Ascending aorta (tissue), 2 donors: ENCODE measurements around the gene AAMP. TPM values are rescaled to one million over a fixed set of nuclear protein-coding genes. Genes with fewer than 3 reads are reported as not detected.

Source experiments
- DNase-seq, 2 donors: peaks; one replicate each; pipeline ENCODE4 v3.0.0-alpha.2; 2019; ENCODE audit warnings: low spot score in 2 of 2
- H3K27ac ChIP-seq, 2 donors: fragments of 200-600 bp; sonication (generic); one replicate each; pipeline ENCODE4 v1.5.1; 2016 to 2017; ENCODE audit warnings: mild to moderate bottlenecking in 1 of 2
- H3K27me3 ChIP-seq: fragments of 200-600 bp; sonication (generic); one replicate; pipeline ENCODE4 v1.5.1; 2017
- H3K36me3 ChIP-seq, 2 donors: fragments of 200-600 bp; sonication (generic); one replicate each; pipeline ENCODE4 v1.5.1; 2016
- H3K4me1 ChIP-seq, 2 donors: fragments of 200-600 bp; sonication (generic); one replicate each; pipeline ENCODE4 v1.5.1; 2016 to 2017; ENCODE audit warnings: mild to moderate bottlenecking in 1 of 2
- H3K4me3 ChIP-seq, 2 donors: fragments of 200-600 bp; sonication (generic); one replicate each; pipeline ENCODE4 v1.5.1; 2016 to 2017; ENCODE audit warnings: mild to moderate bottlenecking in 1 of 2
- H3K9me3 ChIP-seq, 2 donors: fragments of 200-600 bp; sonication (generic); one replicate each; pipeline ENCODE4 v1.5.1; 2016
- intact Hi-C: fragments of 100-400 bp; cut with DNase I; formaldehyde crosslinking; loops from one replicate; pipeline ENCODE4 v1.15.1; 2023
- total RNA-seq: library from RNA; depleted of rRNA; stranded (reverse); fragments of >200 nt; gene quantifications from one replicate; pipeline ENCODE4 v1.1.0, GENCODE V29; 2016
- TF ChIP-seq, protein P1 (sequence below), 3 experiments: fragments of 200-600 bp in 2 of 3; fragments of 450-650 bp in 1 of 3; sonication (generic) in 2 of 3; IDR thresholded peaks; one replicate each; pipeline ENCODE4 v1.5.1; 2016 to 2019; ENCODE audit warnings: antibody characterized with exemption in 3 of 3, mild to moderate bottlenecking in 1 of 3, moderate library complexity in 1 of 3

AAMP gene
- total RNA-seq, 1 donor from 2014 or later = 73.7 TPM

DNA sequence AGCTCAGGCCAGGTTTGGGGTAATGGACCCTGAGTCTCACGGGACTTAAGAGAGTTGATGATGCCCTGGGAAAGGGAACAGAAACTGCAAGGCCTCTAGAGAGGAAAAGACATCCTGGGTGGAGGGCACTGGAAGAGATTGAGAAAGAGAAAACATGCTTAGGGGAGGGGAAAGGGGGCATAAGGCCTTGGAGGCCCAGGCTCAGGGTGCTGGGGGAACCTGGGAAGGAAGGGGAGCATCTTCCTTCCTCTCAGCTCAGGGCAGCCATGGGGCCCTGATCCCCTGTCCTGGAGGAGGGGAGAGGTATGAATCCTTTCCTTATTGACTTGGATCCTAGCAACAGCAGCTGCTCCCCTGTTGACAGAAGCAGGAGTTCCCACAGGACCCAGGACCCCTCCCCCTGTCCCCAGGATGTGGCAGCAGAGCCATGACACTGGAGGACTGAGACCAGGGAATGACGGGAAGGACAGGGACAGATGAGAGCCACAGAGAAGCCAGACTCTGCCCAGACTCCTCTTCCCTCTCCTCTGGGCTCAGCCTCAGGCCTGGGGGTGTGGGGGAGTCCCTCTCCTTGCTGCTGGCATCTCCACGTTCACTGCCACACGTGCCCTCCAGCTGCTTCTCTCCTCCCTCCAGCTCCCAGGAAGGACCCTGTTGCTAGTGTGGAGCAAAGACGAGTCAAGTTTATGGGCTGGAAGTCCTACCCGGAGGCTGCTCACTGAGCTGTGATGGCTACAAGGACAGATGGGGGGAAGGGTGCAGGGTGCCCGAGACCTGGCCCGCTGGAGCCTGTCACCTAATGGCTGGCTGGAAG lies 8.3 kb downstream of the AAMP start:
- no peak for DNase-seq
- H3K27me3 ChIP-seq = no peaks in the 10 kb centered on the region
- TF ChIP-seq, protein P1, sequence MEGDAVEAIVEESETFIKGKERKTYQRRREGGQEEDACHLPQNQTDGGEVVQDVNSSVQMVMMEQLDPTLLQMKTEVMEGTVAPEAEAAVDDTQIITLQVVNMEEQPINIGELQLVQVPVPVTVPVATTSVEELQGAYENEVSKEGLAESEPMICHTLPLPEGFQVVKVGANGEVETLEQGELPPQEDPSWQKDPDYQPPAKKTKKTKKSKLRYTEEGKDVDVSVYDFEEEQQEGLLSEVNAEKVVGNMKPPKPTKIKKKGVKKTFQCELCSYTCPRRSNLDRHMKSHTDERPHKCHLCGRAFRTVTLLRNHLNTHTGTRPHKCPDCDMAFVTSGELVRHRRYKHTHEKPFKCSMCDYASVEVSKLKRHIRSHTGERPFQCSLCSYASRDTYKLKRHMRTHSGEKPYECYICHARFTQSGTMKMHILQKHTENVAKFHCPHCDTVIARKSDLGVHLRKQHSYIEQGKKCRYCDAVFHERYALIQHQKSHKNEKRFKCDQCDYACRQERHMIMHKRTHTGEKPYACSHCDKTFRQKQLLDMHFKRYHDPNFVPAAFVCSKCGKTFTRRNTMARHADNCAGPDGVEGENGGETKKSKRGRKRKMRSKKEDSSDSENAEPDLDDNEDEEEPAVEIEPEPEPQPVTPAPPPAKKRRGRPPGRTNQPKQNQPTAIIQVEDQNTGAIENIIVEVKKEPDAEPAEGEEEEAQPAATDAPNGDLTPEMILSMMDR (IDR thresholded peaks at IDR 0.05) = no peak
- no peak overlapping the region for H3K4me3 ChIP-seq
- H3K36me3 ChIP-seq = peaks cover 25% of the 10 kb centered on the region in 2 donors
- H3K9me3 ChIP-seq = no peaks in the 10 kb centered on the region
- intact Hi-C loops = no loop called here
- peak overlapping the region; percentile 74 to 79 for H3K27ac ChIP-seq
- H3K4me1 ChIP-seq = peaks cover 14 to 36% of the 10 kb centered on the region in 2 donors

DNA sequence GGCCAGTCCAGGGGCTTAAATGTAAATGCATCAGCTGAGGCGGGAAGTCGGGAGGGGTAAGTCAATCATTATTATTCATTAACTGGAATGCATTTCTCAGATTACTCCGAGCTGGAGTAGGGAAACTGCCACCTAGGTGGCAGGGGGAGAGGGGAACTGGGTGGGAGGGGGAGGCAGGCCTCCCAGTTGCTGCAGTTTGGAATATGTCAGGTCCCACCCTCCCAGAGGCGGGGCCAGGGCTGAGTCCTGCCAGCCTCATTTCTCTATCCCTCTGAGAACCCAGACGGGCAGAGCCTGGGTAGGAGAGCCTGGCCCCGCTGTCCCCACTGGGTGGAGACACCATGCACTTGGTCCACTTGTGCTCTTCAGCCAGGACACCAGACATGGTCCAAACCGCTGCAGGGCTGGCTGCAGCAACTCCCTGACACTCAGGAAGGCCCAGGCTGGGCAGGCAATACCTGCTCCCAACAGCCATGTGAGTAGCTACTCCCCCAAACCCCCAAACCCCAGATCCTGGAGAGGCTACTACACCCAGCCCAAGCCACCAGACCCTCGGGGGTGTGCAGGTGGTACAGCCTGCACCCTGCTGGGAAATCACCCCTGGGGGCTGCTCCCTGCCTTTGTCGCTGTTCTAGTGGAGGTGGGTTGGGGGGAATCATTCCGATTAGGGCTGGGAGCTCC lies 9.1 kb downstream of the AAMP start, which contains the start of gene GPBAR1:
Gene GPBAR1, plus strand, starts transcription at position 274 of the 681 bp plus-strand sequence. CDS start 1,710 bp downstream, outside the sequence.
- intact Hi-C loops = no loop called here
- Histone ChIP-seq H3K27ac (peak within 1 kb of the TSS; percentile 74 to 79), H3K4me1 (peaks cover 14 to 36% of the 10 kb centered on the region in 2 donors), H3K36me3 (peaks cover 17 to 23% of the 10 kb centered on the region in 2 donors), H3K9me3 (no peaks in the 10 kb centered on the region), H3K4me3 (no peak within 1 kb of the TSS), H3K27me3 (no peaks in the 10 kb centered on the region)
- TF ChIP-seq, protein P1 (IDR thresholded peaks at IDR 0.05) = no peak
- no peak for DNase-seq

DNA sequence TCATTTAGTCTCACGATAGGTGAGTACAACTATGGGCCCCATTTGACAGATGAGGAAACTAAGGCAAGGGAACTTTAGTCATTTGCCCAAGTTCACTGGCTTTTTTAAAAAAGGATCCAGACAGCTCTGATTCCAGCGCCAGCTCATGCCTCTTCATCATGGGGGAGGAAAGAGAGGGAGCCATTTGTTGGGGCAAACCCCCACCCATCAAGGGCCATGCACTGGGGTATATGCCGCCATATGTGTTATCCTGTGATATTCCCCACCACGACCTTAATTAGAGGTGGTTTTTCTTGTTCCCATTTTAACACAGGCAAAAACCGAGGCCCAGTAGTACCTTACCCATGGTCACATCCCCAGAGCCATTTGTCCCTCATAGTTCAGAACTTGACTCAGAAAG lies 9.8 kb downstream of the AAMP start:
- peak overlapping the region; percentile 74 to 79 for H3K27ac ChIP-seq
- no peak overlapping the region for H3K4me3 ChIP-seq
- peaks cover 14 to 23% of the 10 kb centered on the region in 2 donors for H3K36me3 ChIP-seq
- TF ChIP-seq, protein P1 (IDR thresholded peaks at IDR 0.05) = no peak
- intact Hi-C loops = no loop called here
- DNase-seq = no peak
- H3K9me3 ChIP-seq = no peaks in the 10 kb centered on the region
- peaks cover 14 to 36% of the 10 kb centered on the region in 2 donors for H3K4me1 ChIP-seq
- H3K27me3 ChIP-seq = no peaks in the 10 kb centered on the region

DNA sequence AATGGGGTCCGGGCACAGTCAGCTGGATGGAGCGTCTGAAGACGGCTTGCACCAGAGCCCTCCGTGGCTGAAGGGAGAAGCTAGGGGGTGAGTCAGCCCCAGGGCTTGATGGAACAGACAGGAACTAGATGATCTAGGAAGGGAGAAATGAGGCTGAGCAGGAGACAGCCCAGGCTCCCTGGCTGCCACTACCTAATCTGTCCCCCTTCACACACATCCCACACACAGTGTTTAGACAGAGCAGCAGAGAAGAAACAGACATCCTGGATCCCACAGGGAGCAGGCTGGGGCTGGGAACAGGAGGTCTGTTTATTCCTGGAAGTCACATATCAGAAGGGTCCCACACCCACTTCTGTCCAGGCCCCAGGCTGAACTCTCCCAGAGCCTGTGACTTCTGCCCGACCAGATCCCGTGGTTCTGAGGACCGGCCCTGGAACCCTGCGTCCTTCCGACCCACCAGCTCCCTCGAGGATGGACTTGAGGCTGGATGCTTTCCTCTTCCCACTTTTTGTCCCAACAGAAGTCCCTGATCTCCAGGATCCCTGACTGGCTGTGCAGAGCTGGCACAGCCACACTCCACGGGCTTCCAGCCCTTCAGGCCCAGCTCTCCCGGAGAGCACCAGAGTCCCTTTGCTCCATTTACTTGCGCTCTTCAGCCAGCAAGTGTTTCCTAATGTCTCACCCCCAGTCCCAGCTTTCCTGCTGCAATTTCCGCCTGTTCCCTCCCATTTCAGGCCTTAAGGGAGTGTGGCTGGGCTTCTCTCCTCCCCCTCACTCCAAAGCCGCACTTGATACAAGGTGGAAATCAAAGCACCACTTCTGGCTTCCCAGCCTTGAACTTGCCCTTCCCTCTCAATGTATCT lies 10.6 kb downstream of the AAMP start:
- peaks cover 14 to 23% of the 10 kb centered on the region in 2 donors for H3K36me3 ChIP-seq
- no peak overlapping the region for H3K4me3 ChIP-seq
- DNase-seq = peak; percentile 40 to 81
- peaks cover 14 to 36% of the 10 kb centered on the region in 2 donors for H3K4me1 ChIP-seq
- H3K9me3 ChIP-seq = no peaks in the 10 kb centered on the region
- intact Hi-C loops = loop anchor here (2.0 kb wide), 1 partner anchor 73 kb away; no protein-coding TSS in a partner anchor
- H3K27ac ChIP-seq = peak overlapping the region; percentile 74 to 79
- H3K27me3 ChIP-seq = no peaks in the 10 kb centered on the region
- TF ChIP-seq, protein P1 (IDR thresholded peaks at IDR 0.05) = no peak

DNA sequence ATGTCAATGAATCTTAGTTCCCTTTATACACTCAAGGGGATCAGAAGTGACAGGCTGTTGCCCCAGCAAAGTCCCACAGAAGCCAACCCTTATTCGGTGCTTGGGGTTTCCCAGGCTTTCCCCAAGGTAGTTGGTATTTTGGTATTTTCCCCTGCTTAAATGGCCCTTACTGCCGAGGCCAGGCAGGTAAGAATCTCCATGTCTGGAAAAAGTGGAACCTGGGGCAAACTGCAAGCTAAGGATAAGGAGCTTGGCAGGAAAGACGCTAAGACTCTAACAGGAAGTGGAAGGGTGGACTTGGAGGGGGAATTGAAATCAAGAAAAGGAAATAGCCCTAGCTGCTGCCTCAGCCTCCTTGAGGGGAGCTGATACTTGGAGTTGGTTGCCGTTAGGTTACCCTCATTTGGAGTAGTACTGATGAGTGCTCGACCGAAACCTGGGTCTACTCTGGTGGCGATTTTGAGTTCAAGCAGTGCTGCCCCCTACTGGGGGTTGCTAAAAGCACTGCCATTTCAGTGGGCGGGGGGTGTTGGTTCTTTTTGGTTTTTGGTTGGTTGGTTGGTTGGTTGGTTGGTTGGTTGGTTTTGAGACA lies 12.5 kb downstream of the AAMP start:
- DNase-seq = no peak

More for the DNA sequence above, 12.5 kb downstream of the AAMP start:
- intact Hi-C loops = no loop called here
- no peaks in the 10 kb centered on the region for H3K9me3 ChIP-seq
- H3K27me3 ChIP-seq = no peaks in the 10 kb centered on the region
- H3K27ac ChIP-seq = peak overlapping the region; percentile 25 to 58
- no peak overlapping the region for H3K4me3 ChIP-seq
- H3K4me1 ChIP-seq = peaks cover 8 to 26% of the 10 kb centered on the region in 2 donors
- TF ChIP-seq, protein P1 (IDR thresholded peaks at IDR 0.05) = peak; percentile 27 to 58 (median 51)
- peaks cover 31 to 39% of the 10 kb centered on the region in 2 donors for H3K36me3 ChIP-seq
